ENCODE data around the gene ABCG8.

Gene ABCG8

DNA sequence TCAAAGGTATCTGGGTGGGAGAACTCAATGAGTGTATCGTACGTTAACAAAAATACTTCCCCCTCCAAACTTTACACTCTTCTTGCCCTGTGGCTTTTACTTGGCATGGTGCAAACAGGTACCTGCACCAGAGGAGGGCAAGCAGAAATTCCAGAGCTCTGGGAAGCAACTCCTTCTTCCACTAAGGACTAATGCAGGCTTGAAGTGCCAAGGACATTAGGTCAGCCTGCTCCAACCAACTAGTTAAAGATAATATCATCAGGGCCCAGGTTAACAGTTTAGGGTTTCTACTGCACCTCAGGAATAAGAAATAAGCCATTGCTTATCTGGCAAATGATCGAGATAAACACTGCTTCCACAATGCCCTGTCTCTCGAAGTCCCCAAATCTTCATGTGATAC is 86.7 kb downstream of the ABCG8 start:
- DNase-seq (ENCODE audit: low read depth) = no peak

DNA sequence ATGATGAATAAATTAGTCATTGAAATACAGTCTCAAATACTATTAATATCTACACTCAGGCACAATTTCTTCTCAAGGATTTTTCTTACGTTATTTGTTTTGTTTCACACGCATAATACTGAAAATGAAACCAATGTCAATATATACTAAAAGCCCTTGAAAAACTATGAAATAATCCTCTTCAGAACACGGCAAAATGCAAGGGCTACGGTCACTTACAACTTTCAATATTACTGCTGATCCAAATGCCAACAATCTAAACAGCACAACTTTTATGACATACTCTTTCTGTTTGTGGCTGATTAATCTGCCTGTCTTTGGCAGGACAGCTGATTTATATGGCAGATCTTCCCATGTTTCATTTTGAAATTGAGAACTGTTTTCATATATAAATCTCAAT is 88.7 kb downstream of the ABCG8 start:
- no peak for DNase-seq (ENCODE audit: low read depth)

DNA sequence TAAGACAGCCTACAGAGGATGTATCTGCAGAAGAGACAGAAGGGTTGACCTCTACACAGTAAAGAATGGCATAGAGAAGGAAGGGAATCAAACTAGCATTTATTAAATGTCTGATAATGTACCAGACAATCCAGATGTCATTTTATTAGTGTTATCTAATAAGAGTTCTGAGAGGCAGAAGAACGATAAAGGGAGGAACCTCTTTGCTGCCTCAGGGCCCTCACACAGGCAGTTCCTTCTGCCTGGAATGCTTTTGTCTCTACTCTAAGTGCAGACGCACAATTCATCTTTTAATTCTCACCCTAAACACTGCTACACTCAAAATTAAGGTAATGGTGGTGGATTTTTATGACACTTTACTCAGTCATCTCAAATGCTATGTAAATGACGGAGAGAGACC is 92.5 kb downstream of the ABCG8 start:
- no peak for DNase-seq (ENCODE audit: low read depth)

Measured in HS-27A (cell line).